H9 (cell line): ENCODE measurements around the gene SYNC. TPM values are rescaled to one million over a fixed set of nuclear protein-coding genes. Genes with fewer than 3 reads are reported as not detected.

Experiments used
- DNase-seq: peaks from one replicate; pipeline ENCODE4 v3.0.0-alpha.2; 2017
- H2AFZ ChIP-seq: one replicate; pipeline ENCODE4 v1.6.1; 2013; ENCODE audit warnings: mild to moderate bottlenecking, low read length, control low read depth, moderate library complexity
- H2AK5ac ChIP-seq: 2 replicates; pipeline ENCODE4 v1.6.1; 2013; ENCODE audit warnings: low read length, control low read depth, mixed read lengths; ENCODE audit not compliant: insufficient read length
- H2BK120ac ChIP-seq: one replicate; pipeline ENCODE4 v1.6.1; 2013; ENCODE audit warnings: low read depth, mild to moderate bottlenecking, low read length, control low read depth, inconsistent platforms; ENCODE audit not compliant: poor library complexity, severe bottlenecking
- H2BK12ac ChIP-seq: 2 replicates; pipeline ENCODE4 v1.6.1; 2013; ENCODE audit warnings: low read length, control low read depth, mixed read lengths, low read depth; ENCODE audit not compliant: insufficient read length
- H2BK15ac ChIP-seq: 2 replicates; pipeline ENCODE4 v1.6.1; 2013; ENCODE audit warnings: low read depth, low read length, control low read depth
- H2BK20ac ChIP-seq: one replicate; pipeline ENCODE4 v1.6.1; 2013; ENCODE audit warnings: low read depth, mild to moderate bottlenecking, low read length, control low read depth, inconsistent platforms; ENCODE audit not compliant: poor library complexity, severe bottlenecking
- H2BK5ac ChIP-seq: 2 replicates; pipeline ENCODE4 v1.6.1; 2013; ENCODE audit warnings: low read length, control low read depth, mixed read lengths; ENCODE audit not compliant: insufficient read length
- H3K14ac ChIP-seq: 2 replicates; pipeline ENCODE4 v1.6.1; 2013; ENCODE audit warnings: low read length, control low read depth; ENCODE audit not compliant: insufficient read depth
- H3K18ac ChIP-seq: 2 replicates; pipeline ENCODE4 v1.6.1; 2013; ENCODE audit warnings: low read depth, mild to moderate bottlenecking, mixed read lengths, low read length, control low read depth; ENCODE audit not compliant: insufficient read length
- H3K23ac ChIP-seq: 2 replicates; pipeline ENCODE4 v1.6.1; 2013; ENCODE audit warnings: low read length, control low read depth, mixed read lengths, low read depth; ENCODE audit not compliant: insufficient read length
- H3K23me2 ChIP-seq: 2 replicates; pipeline ENCODE4 v1.6.1; 2013; ENCODE audit warnings: low read depth, mild to moderate bottlenecking, mixed read lengths, low read length, control low read depth; ENCODE audit not compliant: insufficient read length, poor library complexity, severe bottlenecking
- H3K27ac ChIP-seq: 2 replicates; pipeline ENCODE4 v1.5.1; 2013; ENCODE audit warnings: low read length, control low read depth, mixed read lengths, low read depth; ENCODE audit not compliant: insufficient read length
- H3K27me3 ChIP-seq: 2 replicates; pipeline ENCODE4 v1.6.1; 2013; ENCODE audit warnings: low read length, control low read depth, inconsistent platforms; ENCODE audit not compliant: insufficient read depth
- H3K4ac ChIP-seq: 2 replicates; pipeline ENCODE4 v1.6.1; 2013; ENCODE audit warnings: low read depth, mild to moderate bottlenecking, control low read depth, inconsistent platforms, low read length, moderate library complexity
- H3K4me1 ChIP-seq: 2 replicates; pipeline ENCODE4 v1.6.1; 2013; ENCODE audit warnings: low read length, control low read depth, inconsistent platforms; ENCODE audit not compliant: insufficient read depth
- H3K4me2 ChIP-seq: 2 replicates; pipeline ENCODE4 v1.6.1; 2013; ENCODE audit warnings: low read length, control low read depth, mixed read lengths; ENCODE audit not compliant: insufficient read length, insufficient read depth
- H3K56ac ChIP-seq: 2 replicates; pipeline ENCODE4 v1.6.1; 2013; ENCODE audit warnings: low read depth, mild to moderate bottlenecking, mixed read lengths, low read length, control low read depth; ENCODE audit not compliant: insufficient read length
- H3K79me1 ChIP-seq: 2 replicates; pipeline ENCODE4 v1.6.1; 2013; ENCODE audit warnings: low read depth, mild to moderate bottlenecking, moderate library complexity, low read length, control low read depth, inconsistent platforms; ENCODE audit not compliant: insufficient read depth, poor library complexity, severe bottlenecking
- H3K79me2 ChIP-seq: 2 replicates; pipeline ENCODE4 v1.6.1; 2013; ENCODE audit warnings: low read length, control low read depth, inconsistent platforms; ENCODE audit not compliant: insufficient read depth
- H3K9ac ChIP-seq: 2 replicates; pipeline ENCODE4 v1.6.1; 2013; ENCODE audit warnings: low read length, control low read depth, mixed read lengths; ENCODE audit not compliant: insufficient read length; ENCODE audit errors: extremely low read depth
- H3K9me3 ChIP-seq: one replicate; pipeline ENCODE4 v1.6.1; 2013; ENCODE audit warnings: low read depth, low read length, inconsistent platforms; ENCODE audit not compliant: control insufficient read depth
- H3T11ph ChIP-seq: one replicate; pipeline ENCODE4 v1.6.1; 2013; ENCODE audit warnings: mild to moderate bottlenecking, low read length, control low read depth, inconsistent platforms
- H4K20me1 ChIP-seq: one replicate; pipeline ENCODE4 v1.6.1; 2013; ENCODE audit not compliant: control insufficient read depth, insufficient read length, insufficient read depth
- H4K5ac ChIP-seq: 2 replicates; pipeline ENCODE4 v1.6.1; 2013; ENCODE audit warnings: low read depth, mild to moderate bottlenecking, mixed read lengths, low read length, control low read depth; ENCODE audit not compliant: insufficient read length
- H4K8ac ChIP-seq: replicated peaks from 2 replicates; pipeline ENCODE4 v1.6.1; 2013; ENCODE audit warnings: low read length, control low read depth, mixed read lengths, low read depth; ENCODE audit not compliant: insufficient read length
- H4K91ac ChIP-seq: 2 replicates; pipeline ENCODE4 v1.6.1; 2013; ENCODE audit warnings: low read depth, mild to moderate bottlenecking, moderate library complexity, mixed read lengths, low read length, control low read depth; ENCODE audit not compliant: insufficient read length
- H3K27ac Mint-ChIP-seq, 3 experiments: 2 replicates in 2 of 3; 3 replicates in 1 of 3; pipeline ENCODE4 v1.8.0; 2020 to 2021; ENCODE audit warnings: mixed read lengths in 3 of 3, mild to moderate bottlenecking in 1 of 3, moderate library complexity in 1 of 3
- H3K27me3 Mint-ChIP-seq: 2 replicates; pipeline ENCODE4 v1.8.0; 2021; ENCODE audit warnings: low read depth, mild to moderate bottlenecking, moderate library complexity, mixed read lengths
- H3K36me3 Mint-ChIP-seq, 3 experiments: 2 replicates in 2 of 3; 3 replicates in 1 of 3; pipeline ENCODE4 v1.8.0; 2020 to 2021; ENCODE audit warnings: low read depth in 3 of 3, mixed read lengths in 3 of 3; ENCODE audit not compliant: insufficient read depth in 1 of 3
- H3K4me1 Mint-ChIP-seq, 2 experiments: 2 replicates each; pipeline ENCODE4 v1.8.0; 2020; ENCODE audit warnings: mixed read lengths in 2 of 2
- H3K4me3 Mint-ChIP-seq, 2 experiments: 2 replicates in 1 of 2; 3 replicates in 1 of 2; pipeline ENCODE4 v1.8.0; 2020 to 2021; ENCODE audit warnings: mild to moderate bottlenecking in 2 of 2, mixed read lengths in 2 of 2, moderate library complexity in 1 of 2
- H3K9me3 Mint-ChIP-seq, 2 experiments: 2 replicates in 1 of 2; 3 replicates in 1 of 2; pipeline ENCODE4 v1.8.0; 2020; ENCODE audit warnings: mild to moderate bottlenecking in 2 of 2, mixed read lengths in 2 of 2, moderate library complexity in 1 of 2
- WGBS: extraction: QIAGEN DNeasy Blood & Tissue Kit; methylation state at CpG from one replicate; pipeline ENCODE4 v1.1.7; 2013; ENCODE audit warnings: missing lambda C conversion rate, low lambda C conversion rate, mixed read lengths; ENCODE audit not compliant: insufficient read length; ENCODE audit errors: extremely low coverage; 5-methylcytosine and 5-hydroxymethylcytosine counted together
- total RNA-seq: library from RNA; stranded (reverse); gene quantifications from 2 replicates; pipeline ENCODE4 v1.2.1, GENCODE V29; 2021
- TF ChIP-seq, protein P1 (sequence below): fragments of 200-600 bp; sonication (generic); conservative IDR thresholded peaks from 3 replicates; pipeline ENCODE4 v1.8.0; 2021; ENCODE audit warnings: antibody characterized with exemption, mild to moderate bottlenecking

The SYNC gene
- total RNA-seq, 1 experiment from 2014 or later: 0.15 TPM

DNA sequence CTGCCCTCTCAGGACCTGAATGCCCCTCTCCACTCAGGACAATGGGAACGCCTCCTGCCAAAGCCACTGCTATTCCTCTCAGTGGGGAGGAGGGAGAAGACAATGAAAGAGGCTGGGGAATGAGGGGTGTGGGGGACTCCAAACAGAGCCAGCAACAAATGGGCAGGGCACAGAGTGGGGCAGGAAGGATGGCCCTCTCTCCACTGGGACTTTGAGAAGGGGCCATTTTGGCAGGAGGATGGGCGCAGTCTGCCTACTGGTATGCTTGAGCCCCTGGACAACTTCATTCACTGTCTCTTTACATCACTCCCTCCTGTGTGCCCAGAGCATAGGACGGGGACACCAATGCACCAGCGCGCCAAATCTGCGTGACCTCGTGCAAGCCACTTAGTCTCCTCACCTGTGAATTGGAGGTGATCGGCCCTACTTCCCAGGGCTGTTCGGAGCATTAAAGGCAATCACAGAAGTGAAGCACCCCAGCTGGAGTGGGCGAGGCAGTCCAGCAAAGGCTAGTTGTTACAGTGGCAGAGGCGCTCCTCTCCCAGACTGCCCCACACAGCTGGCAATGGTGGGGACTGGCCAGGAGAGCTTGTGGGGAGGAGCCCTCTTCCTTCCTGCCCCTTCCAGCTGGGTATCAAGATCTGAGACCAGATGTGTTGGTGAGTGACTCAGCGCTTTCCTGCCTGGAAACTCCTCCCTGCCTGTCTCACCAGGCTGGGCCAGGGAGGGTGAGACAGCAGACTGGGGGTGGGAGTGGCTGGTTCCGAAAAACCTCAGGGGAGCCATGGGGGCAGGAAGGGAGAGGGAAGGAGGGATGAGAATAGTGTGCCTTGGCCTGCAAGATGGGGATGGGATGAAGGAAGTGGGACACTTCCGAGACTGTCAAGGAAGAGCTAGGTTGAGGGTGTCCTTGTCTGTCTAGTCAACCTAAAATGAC is 22.4 kb upstream of the SYNC start:
- H2BK5ac ChIP-seq: no peak overlapping the region
- no peak overlapping the region for H2BK120ac ChIP-seq
- H3K9ac ChIP-seq: no peak overlapping the region
- H3K4me1 Mint-ChIP-seq: peaks cover 15 to 16% of the 10 kb centered on the region in 2 experiments
- no peak overlapping the region for H3K4ac ChIP-seq
- H2AK5ac ChIP-seq: no peak overlapping the region
- no peak overlapping the region for H2BK20ac ChIP-seq
- H3K14ac ChIP-seq: peak overlapping the region; percentile 54; the same call in 1 of the 2 replicates
- H3K27ac ChIP-seq: no peak overlapping the region
- H3T11ph ChIP-seq: no peak overlapping the region
- WGBS: no CpG with 5 or more reads among the region's 14 CpGs
- no peaks in the 10 kb centered on the region; the same call in 1 of the 2 replicates for H3K4me1 ChIP-seq
- no peaks in the 10 kb centered on the region for H3K79me1 ChIP-seq
- H3K27me3 Mint-ChIP-seq: peaks cover 15% of the 10 kb centered on the region
- no peaks in the 10 kb centered on the region for H3K36me3 Mint-ChIP-seq
- H3K56ac ChIP-seq: no peak overlapping the region
- no peak overlapping the region for H2AFZ ChIP-seq
- H3K9me3 ChIP-seq: no peaks in the 10 kb centered on the region
- no peak overlapping the region for H2BK12ac ChIP-seq
- H3K27ac Mint-ChIP-seq: peak overlapping the region; percentile 45 to 92 (median 56); a peak in 4 of 7 replicates
- H4K91ac ChIP-seq: peak overlapping the region; percentile 25
- H3K4me3 Mint-ChIP-seq: peak overlapping the region; percentile 7 to 46; a peak in 2 of 5 replicates
- no peak overlapping the region for H4K5ac ChIP-seq
- H3K23me2 ChIP-seq: no peaks in the 10 kb centered on the region
- peak; percentile 85 for DNase-seq
- no peaks in the 10 kb centered on the region for H3K79me2 ChIP-seq
- no peak overlapping the region for H3K23ac ChIP-seq
- H4K20me1 ChIP-seq: no peaks in the 10 kb centered on the region
- TF ChIP-seq, protein P1, sequence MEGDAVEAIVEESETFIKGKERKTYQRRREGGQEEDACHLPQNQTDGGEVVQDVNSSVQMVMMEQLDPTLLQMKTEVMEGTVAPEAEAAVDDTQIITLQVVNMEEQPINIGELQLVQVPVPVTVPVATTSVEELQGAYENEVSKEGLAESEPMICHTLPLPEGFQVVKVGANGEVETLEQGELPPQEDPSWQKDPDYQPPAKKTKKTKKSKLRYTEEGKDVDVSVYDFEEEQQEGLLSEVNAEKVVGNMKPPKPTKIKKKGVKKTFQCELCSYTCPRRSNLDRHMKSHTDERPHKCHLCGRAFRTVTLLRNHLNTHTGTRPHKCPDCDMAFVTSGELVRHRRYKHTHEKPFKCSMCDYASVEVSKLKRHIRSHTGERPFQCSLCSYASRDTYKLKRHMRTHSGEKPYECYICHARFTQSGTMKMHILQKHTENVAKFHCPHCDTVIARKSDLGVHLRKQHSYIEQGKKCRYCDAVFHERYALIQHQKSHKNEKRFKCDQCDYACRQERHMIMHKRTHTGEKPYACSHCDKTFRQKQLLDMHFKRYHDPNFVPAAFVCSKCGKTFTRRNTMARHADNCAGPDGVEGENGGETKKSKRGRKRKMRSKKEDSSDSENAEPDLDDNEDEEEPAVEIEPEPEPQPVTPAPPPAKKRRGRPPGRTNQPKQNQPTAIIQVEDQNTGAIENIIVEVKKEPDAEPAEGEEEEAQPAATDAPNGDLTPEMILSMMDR: no peak
- no peaks in the 10 kb centered on the region for H3K27me3 ChIP-seq
- H3K9me3 Mint-ChIP-seq: no peaks in the 10 kb centered on the region
- H2BK15ac ChIP-seq: no peak overlapping the region
- no peak overlapping the region for H4K8ac ChIP-seq
- no peak overlapping the region for H3K4me2 ChIP-seq
- peak overlapping the region; percentile 23 for H3K18ac ChIP-seq
